ENCODE measurements around the gene CNOT6. TPM values are rescaled to one million over a fixed set of nuclear protein-coding genes. Genes with fewer than 3 reads are reported as not detected.

Gene CNOT6
- total and polyA plus RNA-seq, 2 donors (not counting 1 experiment from before 2014, with no cell fraction given), result 12.7 to 19.5 TPM

- Histone ChIP-seq H3K4me2 (ENCODE audit: extremely low read depth, insufficient read depth, low read length) (peak overlapping the region; percentile 75), H3K27me3 (ENCODE audit: control insufficient read depth, insufficient read depth, low read length) (no peaks in the 10 kb centered on the region), H2AFZ (ENCODE audit: low read length) (no peak overlapping the region), H3K4me1 (ENCODE audit: control insufficient read depth, extremely low read depth, insufficient read depth, low read length) (no peaks in the 10 kb centered on the region), H3K79me2 (ENCODE audit: control insufficient read depth, insufficient read depth, low read length) (no peaks in the 10 kb centered on the region), H3K27ac (ENCODE audit: insufficient read depth, low read length) (no peak overlapping the region), H3K9me3 (ENCODE audit: control insufficient read depth, insufficient read depth, low read depth, low read length) (no peaks in the 10 kb centered on the region), H3K4me3 (replicated peaks in 1 of 4; ENCODE audit: control extremely low read depth in 1 of 4, insufficient read depth in 1 of 4, low read depth in 3 of 4, low read length in 4 of 4) (peak overlapping the region in 1 of 4 experiments; percentile 32), H3K36me3 (ENCODE audit: control insufficient read depth, insufficient read depth, low read length) (no peaks in the 10 kb centered on the region), H4K20me1 (ENCODE audit: control insufficient read depth, extremely low read depth, insufficient read depth, low read length) (no peaks in the 10 kb centered on the region), H3K9ac (ENCODE audit: insufficient read depth, low read length) (no peak overlapping the region)
- no peak for DNase-seq (ENCODE audit: low read depth in 2 of 2)
- TF ChIP-seq CTCF (conservative IDR thresholded peaks at IDR 0.05 in 1 of 2, IDR thresholded peaks at IDR 0.05 in 1 of 2; ENCODE audit: low read depth in 1 of 2, low read length in 2 of 2), result no peak
- no peak for TF ChIP-seq EZH2 (IDR thresholded peaks at IDR 0.05; ENCODE audit: low read length, missing control alignments)
Measured at GRCh38 chr5:180618487-180618828, 124.3 kb downstream of the CNOT6 start.

- Histone ChIP-seq H3K4me1 (ENCODE audit: control insufficient read depth, extremely low read depth, insufficient read depth, low read length) (no peaks in the 10 kb centered on the region), H2AFZ (ENCODE audit: low read length) (no peak overlapping the region), H3K4me3 (replicated peaks in 1 of 4; ENCODE audit: control extremely low read depth in 1 of 4, insufficient read depth in 1 of 4, low read depth in 3 of 4, low read length in 4 of 4) (peak overlapping the region in 2 of 4 experiments; percentile 31 to 32), H3K27me3 (ENCODE audit: control insufficient read depth, insufficient read depth, low read length) (no peaks in the 10 kb centered on the region), H3K27ac (ENCODE audit: insufficient read depth, low read length) (no peak overlapping the region), H3K9me3 (ENCODE audit: control insufficient read depth, insufficient read depth, low read depth, low read length) (no peaks in the 10 kb centered on the region), H4K20me1 (ENCODE audit: control insufficient read depth, extremely low read depth, insufficient read depth, low read length) (no peaks in the 10 kb centered on the region), H3K4me2 (ENCODE audit: extremely low read depth, insufficient read depth, low read length) (peak overlapping the region; percentile 75), H3K36me3 (ENCODE audit: control insufficient read depth, insufficient read depth, low read length) (no peaks in the 10 kb centered on the region), H3K9ac (ENCODE audit: insufficient read depth, low read length) (no peak overlapping the region), H3K79me2 (ENCODE audit: control insufficient read depth, insufficient read depth, low read length) (no peaks in the 10 kb centered on the region)
- DNase-seq (ENCODE audit: low read depth in 2 of 2), result peak; percentile 46 to 63
- TF ChIP-seq CTCF (conservative IDR thresholded peaks at IDR 0.05 in 1 of 2, IDR thresholded peaks at IDR 0.05 in 1 of 2; ENCODE audit: low read depth in 1 of 2, low read length in 2 of 2) (peak in 1 of 2 donors; percentile 40), EZH2 (IDR thresholded peaks at IDR 0.05; ENCODE audit: low read length, missing control alignments) (no peak)
Measured at GRCh38 chr5:180618829-180619562, 124.8 kb downstream of the CNOT6 start.

GRCh38 chr5:180619563-180619915 lies 125.4 kb downstream of the CNOT6 start:
- TF ChIP-seq CTCF (conservative IDR thresholded peaks at IDR 0.05 in 1 of 2, IDR thresholded peaks at IDR 0.05 in 1 of 2; ENCODE audit: low read depth in 1 of 2, low read length in 2 of 2) (no peak), EZH2 (IDR thresholded peaks at IDR 0.05; ENCODE audit: low read length, missing control alignments) (no peak)
- Histone ChIP-seq H3K27me3 (ENCODE audit: control insufficient read depth, insufficient read depth, low read length) (no peaks in the 10 kb centered on the region), H4K20me1 (ENCODE audit: control insufficient read depth, extremely low read depth, insufficient read depth, low read length) (no peaks in the 10 kb centered on the region), H3K79me2 (ENCODE audit: control insufficient read depth, insufficient read depth, low read length) (no peaks in the 10 kb centered on the region), H3K4me3 (replicated peaks in 1 of 4; ENCODE audit: control extremely low read depth in 1 of 4, insufficient read depth in 1 of 4, low read depth in 3 of 4, low read length in 4 of 4) (no peak overlapping the region), H3K27ac (ENCODE audit: insufficient read depth, low read length) (no peak overlapping the region), H3K9ac (ENCODE audit: insufficient read depth, low read length) (no peak overlapping the region), H3K4me1 (ENCODE audit: control insufficient read depth, extremely low read depth, insufficient read depth, low read length) (no peaks in the 10 kb centered on the region), H3K36me3 (ENCODE audit: control insufficient read depth, insufficient read depth, low read length) (no peaks in the 10 kb centered on the region), H3K9me3 (ENCODE audit: control insufficient read depth, insufficient read depth, low read depth, low read length) (no peaks in the 10 kb centered on the region), H3K4me2 (ENCODE audit: extremely low read depth, insufficient read depth, low read length) (no peak overlapping the region), H2AFZ (ENCODE audit: low read length) (no peak overlapping the region)
- DNase-seq (ENCODE audit: low read depth in 2 of 2), result no peak

Data from fibroblast of lung (primary cell).